Stimulated activated CD4-positive, alpha-beta T cell treated with anti-CD3 and anti-CD28 coated beads, Interleukin-4, amount 100 ng/mL, for 4 hours (primary cell): ENCODE data around the gene PEDS1.
"Not testable (repeated sequence)": the region's sequence is repeated elsewhere in the genome, so short reads cannot be mapped to it uniquely, and the experiment has no call there.

ENCODE experiments used
- DNase-seq, 2 experiments: peaks; one replicate each; pipeline ENCODE4 v3.0.0-alpha.2; 2020

Gene PEDS1

DNA sequence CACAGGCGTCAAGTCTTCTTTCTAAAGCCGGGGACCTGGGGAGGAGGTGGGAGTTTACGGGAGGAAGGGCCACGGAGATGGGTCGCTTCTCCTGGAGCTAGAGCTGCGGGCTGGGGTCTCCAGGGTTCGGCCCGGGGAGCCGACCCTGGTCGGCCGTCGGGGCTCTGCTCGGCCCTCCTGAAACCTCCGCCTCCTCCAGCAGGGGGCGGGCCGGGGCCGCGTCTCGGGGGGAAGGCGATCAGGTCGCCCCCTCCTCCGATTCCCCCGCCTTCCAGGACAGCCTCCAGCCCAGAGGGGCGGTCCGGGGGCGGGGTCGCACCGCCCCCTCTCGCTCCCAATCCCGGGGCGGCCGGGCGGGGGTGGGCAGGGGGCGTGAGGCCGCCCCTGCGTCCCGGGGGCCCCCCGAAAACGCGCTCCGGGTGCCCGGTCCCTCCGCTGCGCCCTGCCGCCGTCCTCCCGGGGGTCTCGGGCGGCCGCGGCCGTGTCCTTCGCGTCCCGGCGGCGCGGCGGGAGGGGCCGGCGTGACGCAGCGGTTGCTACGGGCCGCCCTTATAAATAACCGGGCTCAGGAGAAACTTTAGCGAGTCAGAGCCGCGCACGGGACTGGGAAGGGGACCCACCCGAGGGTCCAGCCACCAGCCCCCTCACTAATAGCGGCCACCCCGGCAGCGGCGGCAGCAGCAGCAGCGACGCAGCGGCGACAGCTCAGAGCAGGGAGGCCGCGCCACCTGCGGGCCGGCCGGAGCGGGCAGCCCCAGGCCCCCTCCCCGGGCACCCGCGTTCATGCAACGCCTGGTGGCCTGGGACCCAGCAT is 36.9 kb upstream of the PEDS1 start, which contains the start of gene CEBPB:
TSS of gene CEBPB (plus strand) at position 580 of the 814 bp plus-strand sequence. CDS start at position 784, 204 bp downstream.
- DNase-seq, result peak; percentile 78 to 80

DNA sequence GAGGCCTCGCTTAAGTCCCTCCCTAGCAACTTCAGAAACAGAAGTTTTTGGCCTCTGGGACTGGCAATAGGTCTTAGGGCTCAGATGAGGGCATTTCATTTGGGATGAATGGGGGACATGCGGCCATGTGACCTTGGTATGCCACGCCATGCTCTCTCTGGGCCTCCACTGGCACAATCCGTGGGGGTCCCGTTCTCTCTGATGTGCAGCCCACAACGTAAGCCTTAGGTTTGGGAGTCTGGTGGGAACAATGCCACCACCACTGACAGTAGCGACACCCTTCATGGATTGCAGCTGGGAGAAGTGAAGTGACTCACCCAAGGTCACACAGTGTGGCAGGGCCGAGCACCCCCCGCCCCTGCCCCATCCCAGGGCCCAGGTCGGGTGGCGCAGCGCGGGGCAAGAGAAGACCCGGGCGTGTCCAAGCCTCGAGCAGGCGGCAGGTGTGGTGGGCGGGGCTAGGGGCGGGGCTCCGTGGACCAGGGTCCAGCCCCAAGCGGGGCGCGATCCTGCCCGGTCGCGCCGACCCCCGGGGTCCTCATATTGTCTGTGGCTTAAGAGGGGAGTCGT is 36.2 kb upstream of the PEDS1 start:
- DNase-seq, result peak; percentile 26 to 46

- no peak for DNase-seq
These were observed 35.6 kb upstream of the PEDS1 start for GRCh38 chr20:50188879-50189680.

GRCh38 chr20:50188287-50188688 is 34.8 kb upstream of the PEDS1 start:
- no peak for DNase-seq

DNA sequence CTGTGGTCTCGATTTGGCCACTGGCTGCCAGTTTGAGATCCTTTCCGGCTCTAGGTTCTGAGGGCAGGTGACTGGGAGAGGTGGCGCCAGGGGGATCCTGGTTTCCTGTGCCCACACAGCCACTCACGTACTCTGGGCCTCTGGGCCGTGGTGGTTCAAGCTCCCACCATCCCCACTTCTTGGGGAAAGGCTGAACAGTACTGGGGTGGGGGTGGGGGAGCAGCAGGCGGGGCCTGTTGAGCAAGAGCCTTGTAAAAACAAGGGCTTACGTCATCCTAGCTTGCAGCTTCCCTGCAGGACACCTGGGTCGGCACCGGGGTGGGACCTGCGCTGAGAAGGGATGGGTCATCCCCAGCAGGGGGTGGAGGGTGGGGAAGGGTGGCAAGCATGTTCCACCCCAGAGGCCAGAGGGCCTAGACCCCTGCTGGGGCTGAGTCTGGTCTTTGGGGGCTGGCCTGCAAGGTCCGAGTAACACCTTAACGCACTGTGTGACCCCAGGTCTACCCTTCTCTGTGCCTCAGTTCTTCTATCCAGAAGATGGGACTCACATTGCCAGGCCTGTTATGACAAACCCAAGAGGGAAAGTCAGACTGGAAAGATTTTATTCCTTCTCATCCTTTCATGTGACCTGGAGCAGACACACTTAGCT is 34.0 kb upstream of the PEDS1 start:
- no peak for DNase-seq

DNA sequence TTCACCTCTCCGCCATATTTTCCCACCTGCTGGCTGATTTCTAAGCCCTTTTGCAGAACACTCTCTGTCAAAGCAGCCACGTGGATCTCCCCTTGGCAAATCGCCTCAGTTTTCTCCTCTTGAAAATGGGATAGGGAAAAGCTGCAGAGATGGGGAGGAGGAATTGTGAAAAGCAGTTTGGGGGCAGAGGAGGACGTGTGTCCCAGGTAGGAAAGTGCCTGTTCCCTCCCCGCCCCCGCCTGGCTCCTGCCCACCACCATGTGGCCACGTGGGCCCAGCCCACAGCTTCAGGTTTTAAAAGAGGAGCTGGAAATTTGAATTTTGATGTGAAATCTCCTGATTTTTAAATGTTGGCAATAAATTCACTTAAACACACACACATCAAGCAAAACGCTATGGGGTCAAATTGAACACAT is 33.5 kb upstream of the PEDS1 start:
- no peak for DNase-seq

GRCh38 chr20:50186151-50186885 is 32.8 kb upstream of the PEDS1 start:
- DNase-seq, result peak; percentile 76 to 89

DNA sequence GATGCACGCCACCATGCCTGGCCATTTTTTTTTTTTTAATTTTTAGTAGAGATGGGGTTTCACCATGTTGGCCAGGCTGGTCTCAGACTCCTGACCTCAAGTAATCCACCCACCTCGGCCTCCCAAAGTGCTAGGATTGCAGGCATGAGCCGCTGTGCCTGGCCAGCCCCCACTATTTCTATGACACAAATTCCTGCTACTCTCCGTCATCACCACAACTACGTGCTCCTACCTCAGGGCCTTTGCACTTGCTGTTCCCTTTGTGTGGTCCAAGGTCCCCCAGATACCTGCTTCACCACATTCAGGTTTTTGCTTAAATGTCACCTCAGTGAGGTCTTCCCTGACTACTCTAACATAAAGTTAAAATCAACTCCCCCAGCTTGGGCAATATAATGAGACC is 31.9 kb upstream of the PEDS1 start:
- DNase-seq, result no peak

GRCh38 chr20:50182346-50182745 is 28.8 kb upstream of the PEDS1 start:
- no peak for DNase-seq

DNA sequence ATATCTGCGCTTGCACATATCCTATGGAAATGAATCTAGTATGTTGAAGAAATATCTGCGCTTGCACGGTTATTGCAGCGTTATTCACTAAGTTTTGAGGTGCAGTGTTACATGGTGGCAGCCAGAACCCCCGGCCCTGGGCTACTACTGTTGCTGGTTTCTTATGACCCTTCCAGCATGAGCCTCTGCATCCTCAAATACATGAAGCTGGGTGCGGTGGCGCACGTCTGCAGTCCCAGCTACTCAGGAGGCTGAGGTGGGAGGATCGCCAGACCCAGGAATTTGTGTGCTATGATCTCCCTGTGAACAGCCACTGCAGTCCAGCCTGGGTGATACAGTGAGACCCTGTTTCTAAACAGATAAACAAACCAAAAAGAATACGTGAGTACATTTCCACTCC is 27.8 kb upstream of the PEDS1 start:
- DNase-seq, result no peak

DNA sequence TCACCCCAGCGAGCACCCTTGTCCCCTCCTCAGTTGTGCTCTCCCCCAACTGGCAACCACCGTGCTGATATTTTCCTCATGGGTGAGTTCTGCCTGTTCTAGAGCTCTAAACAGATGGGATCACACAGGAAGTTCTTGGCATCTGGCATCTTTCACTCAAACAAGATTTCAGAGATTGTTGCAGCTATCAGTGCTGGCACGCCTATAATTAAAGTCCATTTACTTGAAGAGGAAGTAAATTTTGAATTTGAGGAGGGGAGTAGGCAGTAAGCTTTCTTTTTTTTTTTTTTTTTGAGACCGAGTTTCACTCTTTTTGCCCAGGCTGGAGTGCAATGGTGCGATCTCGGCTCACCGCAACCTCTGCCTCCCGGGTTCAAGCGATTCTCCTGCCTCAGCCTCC is 25.1 kb upstream of the PEDS1 start:
- DNase-seq, result not testable (repeated sequence)

DNA sequence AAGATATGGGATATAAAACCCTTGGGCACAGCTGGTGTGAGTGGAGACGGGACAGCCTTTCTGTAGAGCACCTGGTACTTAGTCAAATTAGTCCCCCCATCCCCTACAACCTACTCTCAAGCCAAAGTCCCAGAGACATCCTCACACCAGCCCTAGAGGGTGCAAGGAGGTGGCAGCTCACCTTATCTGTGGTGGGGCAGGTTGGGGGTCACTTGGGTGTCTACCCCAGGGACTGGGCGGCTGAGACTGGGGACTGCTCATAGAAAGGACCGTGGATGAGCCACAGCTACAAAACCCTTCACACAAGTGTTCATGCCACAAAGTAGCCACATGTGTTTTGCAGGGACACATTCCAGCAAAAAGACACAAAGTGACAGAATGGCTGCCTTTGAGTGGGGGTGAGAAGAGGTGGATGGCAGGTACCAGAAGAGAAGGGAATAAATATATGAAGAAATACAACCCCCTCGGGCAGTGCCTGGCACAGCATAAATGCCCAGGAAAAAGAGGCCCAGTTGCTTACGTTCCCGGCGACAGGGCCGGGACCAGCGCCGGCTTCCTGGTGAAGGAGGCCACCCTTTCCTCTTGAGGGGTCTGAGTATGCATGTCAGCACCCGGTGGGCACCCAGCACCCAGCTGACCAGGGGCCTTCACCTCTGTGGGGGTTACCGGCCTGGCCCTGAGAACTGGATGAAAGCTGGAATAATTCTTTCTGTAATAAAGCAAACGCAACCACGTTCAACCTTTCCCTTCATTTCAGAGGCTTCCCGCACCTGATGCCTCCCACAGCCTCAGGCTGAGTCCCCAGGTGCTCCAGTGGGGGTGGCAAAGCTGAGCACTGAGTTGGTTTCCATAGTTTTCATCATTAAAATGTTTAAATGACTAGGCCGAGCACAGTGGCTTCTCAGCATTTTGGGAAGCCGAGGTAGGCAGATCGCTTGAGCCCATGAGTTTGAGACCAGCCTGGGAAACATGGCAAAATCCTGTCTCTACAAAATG is 22.7 kb upstream of the PEDS1 start:
- DNase-seq, result no peak

DNA sequence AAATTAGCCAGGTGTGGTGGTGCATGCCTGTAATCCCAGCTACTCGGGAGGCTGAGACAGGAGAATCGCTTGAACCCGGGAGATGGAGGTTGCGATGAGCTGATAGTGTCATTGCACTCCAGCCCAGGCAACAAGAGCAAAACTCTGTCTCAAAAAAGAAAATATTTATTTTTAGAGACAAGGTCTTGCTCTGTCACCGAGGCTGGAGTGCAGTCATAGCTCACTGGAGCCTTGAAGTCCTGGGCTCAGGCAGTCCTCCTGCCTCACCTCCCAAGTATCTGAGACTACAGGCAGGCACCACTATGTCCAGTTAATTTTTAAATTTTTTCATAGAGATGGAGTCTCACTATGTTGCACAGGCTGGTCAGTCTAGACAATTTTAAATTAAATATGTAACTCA is 20.9 kb upstream of the PEDS1 start:
- no peak for DNase-seq

DNA sequence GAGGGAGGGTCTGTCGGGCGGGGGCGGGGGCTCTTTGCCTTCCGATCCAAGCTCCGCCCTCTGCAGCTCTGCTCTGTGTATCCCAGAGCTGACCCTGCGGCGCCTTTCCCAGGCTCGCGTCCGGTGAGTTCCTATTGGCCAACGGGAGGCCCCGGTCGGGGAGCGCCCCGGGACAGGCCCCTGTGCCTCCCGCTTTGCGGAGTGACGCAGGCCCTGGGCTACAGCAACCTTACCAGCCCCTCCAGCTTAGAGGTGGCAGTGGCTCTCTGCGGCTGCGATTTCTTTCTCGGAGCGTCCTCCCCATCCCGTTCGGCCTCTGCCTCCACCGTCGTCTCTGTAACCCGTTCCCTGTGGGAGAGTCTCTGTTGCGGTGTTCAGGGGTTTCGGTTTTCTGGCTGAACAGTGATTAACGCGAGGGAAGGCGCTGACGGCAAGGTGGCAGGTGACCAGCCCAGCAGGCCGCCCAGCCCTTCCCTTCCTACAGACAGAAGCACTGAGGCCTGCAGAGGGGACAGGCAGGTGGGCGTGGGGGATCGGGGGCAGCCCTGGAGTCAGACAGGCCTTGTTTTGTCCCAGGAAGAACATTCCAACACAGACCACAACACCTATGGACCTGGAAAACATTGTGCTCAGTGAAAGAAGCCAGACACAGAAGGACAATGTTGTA is 19.0 kb upstream of the PEDS1 start:
- no peak for DNase-seq

DNA sequence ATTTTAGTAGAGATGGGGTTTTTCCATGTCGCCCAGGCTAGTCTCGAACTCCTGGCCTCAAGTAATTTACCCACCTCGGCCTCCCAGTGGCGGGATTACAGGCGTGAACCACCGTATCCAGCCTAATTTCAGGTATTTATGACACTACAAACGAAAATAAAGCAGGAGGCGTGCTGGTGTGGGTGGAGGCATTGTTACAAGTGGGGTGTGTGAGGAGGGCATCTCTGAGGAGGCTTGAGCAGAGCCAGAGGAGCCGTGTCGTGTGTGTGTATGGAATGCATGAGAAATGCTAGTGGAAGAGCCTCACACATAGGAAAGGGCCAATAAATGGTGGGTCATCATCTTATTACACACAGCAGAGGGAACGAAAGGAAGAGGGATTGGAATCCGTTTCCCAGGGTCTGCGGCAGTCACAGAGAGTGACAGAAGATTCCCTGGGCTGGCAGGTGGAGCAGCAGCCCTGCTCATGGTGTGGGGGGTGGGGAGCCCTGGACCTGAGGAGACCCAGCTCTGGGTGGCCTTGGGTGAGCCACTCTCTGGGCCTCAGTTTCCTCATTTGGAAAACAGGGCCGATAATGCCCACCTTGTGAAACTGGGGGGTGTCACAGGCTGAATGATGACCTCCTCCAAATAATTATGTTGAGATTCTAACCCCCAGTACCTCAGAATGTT is 17.2 kb upstream of the PEDS1 start:
- no peak for DNase-seq

- DNase-seq, result peak; percentile 72 to 75
These were observed 15.9 kb upstream of the PEDS1 start for GRCh38 chr20:50169329-50169823.

DNA sequence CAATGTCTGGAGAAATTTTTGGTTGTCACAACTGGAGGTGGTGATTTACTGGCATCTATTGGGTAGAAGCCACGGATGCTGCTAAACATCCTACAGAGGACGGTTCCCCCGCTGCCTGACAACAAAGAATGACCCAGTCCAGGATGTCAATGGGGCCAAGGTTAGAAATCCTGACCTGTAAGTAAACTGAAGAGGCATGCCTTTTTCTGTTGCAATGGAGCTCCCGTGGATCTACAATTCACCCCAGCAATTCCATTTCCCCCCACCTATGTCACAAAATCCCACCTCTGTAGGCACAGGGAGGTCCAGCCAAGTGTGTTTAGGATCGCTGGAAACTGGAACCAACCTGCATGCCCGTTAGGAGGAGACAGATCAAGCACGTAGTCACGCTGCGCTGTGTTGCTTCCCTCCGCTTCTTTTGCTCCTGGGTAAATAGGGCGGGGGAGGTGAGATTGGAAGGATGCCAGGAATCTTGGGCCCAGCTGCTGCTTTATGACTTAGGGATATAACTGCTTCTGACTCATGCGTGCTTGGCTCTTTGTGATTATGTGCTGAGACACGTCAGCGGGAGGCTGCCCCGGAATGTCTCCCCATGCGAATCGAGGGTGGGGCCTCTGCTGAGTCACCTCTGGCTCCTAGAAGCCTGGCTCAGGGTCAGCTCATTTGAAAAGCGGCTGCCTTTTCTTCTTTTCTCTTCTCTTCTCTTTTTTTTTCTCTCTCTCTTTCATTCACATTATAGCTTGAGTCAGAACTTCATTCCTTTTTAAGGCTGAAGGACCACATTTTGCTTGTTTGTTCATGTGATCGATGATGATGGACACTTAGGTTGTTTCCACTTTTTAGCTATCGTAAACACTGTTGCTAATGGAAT is 12.4 kb upstream of the PEDS1 start:
- DNase-seq, result peak; percentile 75 to 93

DNA sequence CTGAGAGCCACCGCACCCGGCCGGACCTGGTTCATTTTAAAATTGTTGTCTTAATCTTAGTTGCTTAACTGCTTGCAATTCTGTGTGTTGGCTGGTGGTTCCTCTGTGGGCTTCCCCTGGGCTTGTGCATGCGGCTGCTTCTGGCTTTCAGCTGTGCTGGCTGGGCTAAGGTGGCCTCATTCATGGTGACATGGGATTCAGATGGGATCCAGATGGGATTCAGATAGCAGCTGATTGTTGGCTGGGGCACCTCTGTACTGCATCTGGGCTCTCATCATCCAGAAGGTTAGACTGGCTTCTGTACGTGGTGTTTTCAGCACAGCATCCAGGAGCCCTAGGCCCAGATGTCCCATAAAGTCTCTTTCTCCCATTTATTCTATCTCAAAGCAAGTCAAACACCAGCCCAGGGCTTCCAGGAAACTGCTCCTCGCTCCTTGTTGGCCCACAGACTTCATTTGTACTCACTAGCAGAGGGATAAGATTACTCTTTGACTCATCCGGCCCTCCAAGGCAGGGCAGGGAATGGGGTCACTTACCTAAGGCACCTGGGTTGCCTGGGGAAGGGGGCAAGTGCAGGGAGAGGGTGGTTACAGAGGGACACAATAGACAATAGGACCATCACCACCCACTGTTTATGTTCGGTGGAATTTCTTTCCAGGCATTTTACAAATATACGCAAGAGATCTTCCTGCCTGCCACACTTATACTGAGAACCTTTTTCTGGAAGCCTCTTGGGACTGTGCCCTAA is 10.2 kb upstream of the PEDS1 start:
- no peak for DNase-seq
